HFFc6 (cell line): ENCODE data around the gene NXPH4. TPM values are rescaled to one million over a fixed set of nuclear protein-coding genes. Genes with fewer than 3 reads are reported as not detected.

Experiments
- DNase-seq: peaks from one replicate; pipeline ENCODE4 v3.0.0-alpha.2; 2018
- H3K27ac Mint-ChIP-seq: 2 replicates; pipeline ENCODE4 v1.8.0; 2020; ENCODE audit warnings: mild to moderate bottlenecking, mixed read lengths
- H3K27me3 Mint-ChIP-seq: 2 replicates; pipeline ENCODE4 v1.8.0; 2021; ENCODE audit warnings: mild to moderate bottlenecking, moderate library complexity, mixed read lengths; ENCODE audit not compliant: insufficient read depth
- H3K36me3 Mint-ChIP-seq: 2 replicates; pipeline ENCODE4 v1.8.0; 2021; ENCODE audit warnings: low read depth, mixed read lengths
- H3K4me1 Mint-ChIP-seq: 2 replicates; pipeline ENCODE4 v1.8.0; 2020; ENCODE audit warnings: low read depth, mixed read lengths
- H3K4me3 Mint-ChIP-seq: 2 replicates; pipeline ENCODE4 v1.8.0; 2020; ENCODE audit warnings: mild to moderate bottlenecking, moderate library complexity, mixed read lengths
- H3K9me3 Mint-ChIP-seq: 2 replicates; pipeline ENCODE4 v1.8.0; 2020; ENCODE audit warnings: mild to moderate bottlenecking, mixed read lengths
- CTCF ChIP-seq: fragments of 200-600 bp; sonication (generic); IDR thresholded peaks from 2 replicates; pipeline ENCODE4 v1.5.0; 2021; ENCODE audit warnings: antibody characterized with exemption, mild to moderate bottlenecking
- total RNA-seq, 6 experiments: library from RNA; stranded (reverse); fragmentation: NEBNext Ultra II Directional; extraction: Animal tissue kit (Norgen Biotek cat#: 25700); gene quantifications; 2 replicates in 1 of 6; 3 replicates in 5 of 6; pipeline ENCODE4 v1.2.3, GENCODE V29; 2021

NXPH4 gene
- total RNA-seq, 6 experiments from 2014 or later: 2.9 to 8.2 (median 3.9) TPM

GRCh38 chr12:57208631-57209282 lies 7.8 kb upstream of the NXPH4 start:
- peaks cover 19% of the 10 kb centered on the region; the same call in 1 of the 2 replicates for H3K36me3 Mint-ChIP-seq
- peaks cover 13% of the 10 kb centered on the region for H3K27me3 Mint-ChIP-seq
- H3K27ac Mint-ChIP-seq: no peak overlapping the region; the same call in 1 of the 2 replicates
- peaks cover 6% of the 10 kb centered on the region for H3K4me1 Mint-ChIP-seq
- no peaks in the 10 kb centered on the region; the same call in 1 of the 2 replicates for H3K9me3 Mint-ChIP-seq
- no peak overlapping the region for H3K4me3 Mint-ChIP-seq
- no peak for DNase-seq
- TF ChIP-seq CTCF: no peak

GRCh38 chr12:57209916-57210315 lies 6.7 kb upstream of the NXPH4 start:
- no peak for DNase-seq
- peak overlapping the region; percentile 25; the same call in 1 of the 2 replicates for H3K27ac Mint-ChIP-seq
- no peaks in the 10 kb centered on the region; the same call in 1 of the 2 replicates for H3K9me3 Mint-ChIP-seq
- H3K4me1 Mint-ChIP-seq: peaks cover 15% of the 10 kb centered on the region
- TF ChIP-seq CTCF: no peak
- H3K27me3 Mint-ChIP-seq: peaks cover 22% of the 10 kb centered on the region
- peaks cover 23% of the 10 kb centered on the region; the same call in 1 of the 2 replicates for H3K36me3 Mint-ChIP-seq
- 0 out of 2 replicates have a peak overlapping the region, but pooled peaks have one; percentile 11 for H3K4me3 Mint-ChIP-seq

GRCh38 chr12:57210461-57210860 lies 6.1 kb upstream of the NXPH4 start:
- DNase-seq: no peak
- Mint-ChIP-seq H3K27me3 (peaks cover 26% of the 10 kb centered on the region), H3K9me3 (no peaks in the 10 kb centered on the region; the same call in 1 of the 2 replicates), H3K27ac (no peak overlapping the region), H3K4me3 (no peak overlapping the region), H3K4me1 (peaks cover 18% of the 10 kb centered on the region), H3K36me3 (peaks cover 23% of the 10 kb centered on the region; the same call in 1 of the 2 replicates)
- TF ChIP-seq CTCF: no peak

GRCh38 chr12:57210926-57211692 lies 5.5 kb upstream of the NXPH4 start:
- H3K4me1 Mint-ChIP-seq: peaks cover 24% of the 10 kb centered on the region
- TF ChIP-seq CTCF: no peak
- H3K4me3 Mint-ChIP-seq: no peak overlapping the region
- H3K9me3 Mint-ChIP-seq: no peaks in the 10 kb centered on the region; the same call in 1 of the 2 replicates
- peak overlapping the region; percentile 31 for H3K27ac Mint-ChIP-seq
- peaks cover 32% of the 10 kb centered on the region for H3K27me3 Mint-ChIP-seq
- H3K36me3 Mint-ChIP-seq: peaks cover 18% of the 10 kb centered on the region; the same call in 1 of the 2 replicates
- DNase-seq: no peak

- peaks cover 33% of the 10 kb centered on the region for H3K27me3 Mint-ChIP-seq
- H3K4me1 Mint-ChIP-seq: peaks cover 25% of the 10 kb centered on the region
- no peak overlapping the region for H3K27ac Mint-ChIP-seq
- peaks cover 18% of the 10 kb centered on the region; the same call in 1 of the 2 replicates for H3K36me3 Mint-ChIP-seq
- no peak; the same call in 1 of the 2 replicates for TF ChIP-seq CTCF
- no peak for DNase-seq
- H3K9me3 Mint-ChIP-seq: no peaks in the 10 kb centered on the region; the same call in 1 of the 2 replicates
- no peak overlapping the region for H3K4me3 Mint-ChIP-seq
These were observed 4.5 kb upstream of the NXPH4 start for GRCh38 chr12:57211791-57212700.
